ENCODE measurements around the gene EFL1. TPM values are rescaled to one million over a fixed set of nuclear protein-coding genes. Genes with fewer than 3 reads are reported as not detected.

The EFL1 gene
- total and polyA plus RNA-seq, 2 of the 8 experiments (the other 6 are each of a cell fraction or from before 2014, with no cell fraction given), result 10.8 to 31.5 TPM

- WGBS, 2 experiments (ENCODE audit: extremely low coverage in 1 of 2, insufficient coverage in 1 of 2, insufficient read length in 1 of 2, insufficient replicate concordance in 2 of 2, low coverage in 1 of 2, low lambda C conversion rate in 2 of 2, missing lambda C conversion rate in 1 of 2), result 89% methylated on average over 4 of the region's 4 CpGs; no CpG with 5 or more reads in 1 of the 2 experiments
- TF ChIP-seq CREB1 (IDR thresholded peaks at IDR 0.05) (no peak), ATF3 (IDR thresholded peaks at IDR 0.05; ENCODE audit: insufficient read depth, low read depth, low read length) (no peak), CBX8 (IDR thresholded peaks at IDR 0.05; ENCODE audit: borderline replicate concordance, low read depth, low read length) (no peak)
Measured at GRCh38 chr15:82304778-82305090, 42.2 kb upstream of the EFL1 start.

More at GRCh38 chr15:82304778-82305090, 42.2 kb upstream of the EFL1 start:
- no peak overlapping the region for H3K18ac ChIP-seq (ENCODE audit: extremely low read depth, low read length)
- no peak overlapping the region for H3K27ac ChIP-seq (ENCODE audit: low read depth, low read length)
- H3K14ac ChIP-seq (ENCODE audit: insufficient read length), result no peak overlapping the region
- no peak overlapping the region for H3K4me2 ChIP-seq (ENCODE audit: insufficient read depth in 1 of 2, low read depth in 2 of 2, low read length in 2 of 2)
- peaks cover 0 to 3% (median 0%) of the 10 kb centered on the region in 4 experiments; a peak in 2 of 7 replicates for H3K4me1 ChIP-seq (replicated peaks in 1 of 4; ENCODE audit: control insufficient read depth in 3 of 4, insufficient read depth in 4 of 4, low read length in 3 of 4)
- H2BK12ac ChIP-seq (ENCODE audit: low read depth, low read length), result no peak overlapping the region
- H3K9ac ChIP-seq (replicated peaks in 1 of 4; ENCODE audit: extremely low read depth in 1 of 4, low read depth in 3 of 4, low read length in 3 of 4), result no peak overlapping the region
- H2BK20ac ChIP-seq (ENCODE audit: low read length), result no peak overlapping the region
- no peaks in the 10 kb centered on the region for H3K27me3 ChIP-seq (replicated peaks in 1 of 4; ENCODE audit: control insufficient read depth in 3 of 4, extremely low read depth in 1 of 4, insufficient read depth in 3 of 4, low read length in 3 of 4)
- H4K8ac ChIP-seq (ENCODE audit: extremely low read depth, insufficient read depth, low read length), result no peak overlapping the region
- no peak overlapping the region for H2BK120ac ChIP-seq (replicated peaks; ENCODE audit: low read depth, low read length)
- H3K23ac ChIP-seq (ENCODE audit: insufficient read length), result no peak overlapping the region
- H3K79me2 ChIP-seq (ENCODE audit: control insufficient read depth in 1 of 2, insufficient read depth in 2 of 2, low read length in 2 of 2), result no peaks in the 10 kb centered on the region
- H2BK15ac ChIP-seq (ENCODE audit: low read length), result no peak overlapping the region
- no peak overlapping the region for H4K5ac ChIP-seq (ENCODE audit: insufficient read length, low read depth, low read length)
- CTCF ChIA-PET (ENCODE audit: partially characterized antibody), result interaction anchor here (1.9 kb wide), 1 partner anchor 23 kb away, joined by 8 read pairs; no protein-coding TSS in a partner anchor
- no peaks in the 10 kb centered on the region for H3K23me2 ChIP-seq (ENCODE audit: low read depth, low read length)
- no peak overlapping the region for H2AK5ac ChIP-seq (ENCODE audit: low read depth, low read length)
- H2BK5ac ChIP-seq (ENCODE audit: low read depth, low read length), result no peak overlapping the region
- FAIRE-seq (no peak), DNase-seq (ENCODE audit: low read depth in 1 of 2, low spot score in 2 of 2) (peak in 1 of 2 experiments; percentile 43)
- H3K4ac ChIP-seq (replicated peaks; ENCODE audit: insufficient read length, low read depth, low read length), result no peak overlapping the region
- no peaks in the 10 kb centered on the region for H3K36me3 ChIP-seq (ENCODE audit: control insufficient read depth in 2 of 4, insufficient read depth in 4 of 4, low read length in 3 of 4)
- no peak overlapping the region for H2AFZ ChIP-seq (ENCODE audit: low read length)
- H3K9me3 ChIP-seq (ENCODE audit: insufficient read depth in 2 of 2, low read depth in 1 of 2, low read length in 1 of 2), result no peaks in the 10 kb centered on the region
- no peak overlapping the region for H3K56ac ChIP-seq (replicated peaks; ENCODE audit: insufficient read length, low read depth, low read length)
- H3K4me3 ChIP-seq (ENCODE audit: extremely low read depth in 1 of 4, insufficient read depth in 2 of 4, low read depth in 3 of 4, low read length in 4 of 4), result no peak overlapping the region
- H3K79me1 ChIP-seq (ENCODE audit: low read depth, low read length), result no peaks in the 10 kb centered on the region; the same call in 1 of the 2 replicates
- H4K20me1 ChIP-seq (replicated peaks in 1 of 2; ENCODE audit: control insufficient read depth in 1 of 2, insufficient read depth in 2 of 2, low read length in 2 of 2), result no peaks in the 10 kb centered on the region
- no peak overlapping the region for H4K91ac ChIP-seq (replicated peaks; ENCODE audit: insufficient read length, low read length)
- POLR2A ChIA-PET (ENCODE audit: partially characterized antibody), result no interaction called here
